Activated CD4-positive, alpha-beta T cell treated with anti-CD3 and anti-CD28 coated beads, Interleukin-2, amount 50 U/mL, for 16 hours (primary cell): Measurements from ENCODE around the gene COL9A1.
"Not testable (repeated sequence)": the region's sequence is repeated elsewhere in the genome, so short reads cannot be mapped to it uniquely, and the experiment has no call there.

Experiments
- DNase-seq: peaks from one replicate; pipeline ENCODE4 v3.0.0-alpha.2; 2020

The COL9A1 gene

GRCh38 chr6:70303034-70303525, at the start of gene COL9A1:
Gene COL9A1, minus strand, starts transcription at chr6:70303084. Its CDS starts 160 bp downstream, at chr6:70302924.
- DNase-seq, result no peak

- DNase-seq, result no peak
Observed at GRCh38 chr6:70351461-70351860, 48.6 kb upstream of the COL9A1 start.

- no peak for DNase-seq
Observed at GRCh38 chr6:70345619-70346018, 42.7 kb upstream of the COL9A1 start.

GRCh38 chr6:70343313-70343712, 40.4 kb upstream of the COL9A1 start:
- no peak for DNase-seq

- DNase-seq, result not testable (repeated sequence)
Observed at GRCh38 chr6:70339810-70340209, 36.9 kb upstream of the COL9A1 start.

GRCh38 chr6:70338775-70339174, 35.9 kb upstream of the COL9A1 start:
- no peak for DNase-seq

GRCh38 chr6:70337743-70338105, 34.8 kb upstream of the COL9A1 start:
- no peak for DNase-seq

GRCh38 chr6:70336996-70337742, 34.3 kb upstream of the COL9A1 start:
- DNase-seq, result no peak

- DNase-seq, result no peak
Observed at GRCh38 chr6:70327036-70327435, 24.2 kb upstream of the COL9A1 start.

GRCh38 chr6:70325009-70325408, 22.1 kb upstream of the COL9A1 start:
- no peak for DNase-seq

- not testable (repeated sequence) for DNase-seq
Observed at GRCh38 chr6:70317799-70318198, 14.9 kb upstream of the COL9A1 start.

- DNase-seq, result no peak
Observed at GRCh38 chr6:70315079-70315751, 12.3 kb upstream of the COL9A1 start.

GRCh38 chr6:70314296-70314695, 11.4 kb upstream of the COL9A1 start:
- no peak for DNase-seq

GRCh38 chr6:70312165-70312745, 9.4 kb upstream of the COL9A1 start:
- peak; percentile 21 for DNase-seq

- peak; percentile 32 for DNase-seq
Observed at GRCh38 chr6:70310063-70310694, 7.3 kb upstream of the COL9A1 start.

GRCh38 chr6:70309243-70309642, 6.4 kb upstream of the COL9A1 start:
- DNase-seq, result no peak

GRCh38 chr6:70308142-70308541, 5.3 kb upstream of the COL9A1 start:
- DNase-seq, result not testable (repeated sequence)

GRCh38 chr6:70307008-70307407, 4.1 kb upstream of the COL9A1 start:
- no peak for DNase-seq

GRCh38 chr6:70304616-70305015, 1.7 kb upstream of the COL9A1 start:
- DNase-seq, result no peak

GRCh38 chr6:70299456-70299855, 3.4 kb downstream of the COL9A1 start:
- no peak for DNase-seq

- no peak for DNase-seq
Observed at GRCh38 chr6:70298068-70298467, 4.8 kb downstream of the COL9A1 start.

GRCh38 chr6:70292193-70292592, 10.7 kb downstream of the COL9A1 start:
- DNase-seq, result no peak

GRCh38 chr6:70289299-70289698, 13.6 kb downstream of the COL9A1 start:
- DNase-seq, result no peak

GRCh38 chr6:70286905-70287304, 16.0 kb downstream of the COL9A1 start:
- no peak for DNase-seq
